Cardiac ventricle fibroblast (primary cell): ENCODE results near the gene SRP19. TPM values are rescaled to one million over a fixed set of nuclear protein-coding genes. Genes with fewer than 3 reads are reported as not detected.

Experiments used
- total RNA-seq: library from RNA; depleted of rRNA; stranded (reverse); fragments of >200 nt; gene quantifications from 2 replicates; pipeline ENCODE4 v1.2.3, GENCODE V29; 2015

The SRP19 gene
- total RNA-seq = 54.2 and 73.3 TPM in 2 replicates

DNA sequence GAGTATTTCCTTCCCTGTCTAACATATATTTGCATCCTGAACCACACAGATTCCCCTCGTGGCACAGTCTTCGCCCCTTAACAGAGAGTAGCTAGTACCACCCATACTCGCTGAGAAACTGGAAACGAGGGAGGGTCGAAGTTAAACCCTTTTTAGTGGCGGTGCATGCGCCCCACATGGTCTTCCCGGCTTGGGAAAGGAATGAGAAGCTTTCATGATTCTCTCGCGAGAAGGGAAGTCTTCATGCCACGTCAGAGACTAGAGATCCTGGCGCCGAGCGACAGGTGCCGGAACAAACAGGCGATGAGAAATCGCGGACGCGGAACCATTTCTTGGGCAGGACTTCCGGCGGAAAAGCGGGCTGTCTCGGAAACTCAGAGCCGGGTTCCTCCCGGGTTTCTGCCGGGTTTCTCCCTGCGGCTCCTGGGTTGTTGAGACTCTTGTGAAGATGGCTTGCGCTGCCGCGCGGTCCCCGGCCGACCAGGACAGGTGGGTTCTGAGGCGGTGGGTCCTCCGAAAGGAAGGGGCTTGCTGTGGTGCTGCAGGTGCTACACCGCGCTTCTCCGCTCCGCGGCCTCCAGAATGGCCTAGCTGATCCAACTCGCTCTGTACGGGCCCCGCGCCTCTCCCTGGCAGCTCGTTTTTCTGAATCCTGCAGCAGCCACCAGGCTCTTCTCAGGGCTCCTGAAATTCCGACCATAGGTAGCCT lies at the start of gene SRP19:
TSS of gene SRP19 (plus strand) at position 359 of the 709 bp plus-strand sequence. CDS start at position 449, 90 bp downstream.

Other genes starting within 250 kb of the SRP19 start
- 16.7 and 23.7 TPM in 2 replicates for gene APC, start 123.4 kb upstream of the SRP19 start, total RNA-seq
- gene REEP5, start 60.9 kb downstream of the SRP19 start, total RNA-seq = 43.9 and 52.4 TPM in 2 replicates
- 23.4 and 30.4 TPM in 2 replicates for gene DCP2, start 115.5 kb downstream of the SRP19 start, total RNA-seq